Cardiac fibroblast (primary cell): ENCODE measurements around the gene ZNF664.

ENCODE experiments used
- DNase-seq, 2 donors: peaks; one replicate each; pipeline versions ENCODE4 v3.0.0 to v3.0.0-alpha.2; 2010; ENCODE audit warnings: low read depth in 2 of 2
- H3K4me3 ChIP-seq, 2 donors: replicated peaks in 1 of 2; 1 replicate in 1 of 2; 2 replicates in 1 of 2; pipeline ENCODE4 v1.5.1; 2011; ENCODE audit warnings: low read depth in 2 of 2, low read length in 2 of 2, mild to moderate bottlenecking in 2 of 2, moderate library complexity in 1 of 2
- CTCF ChIP-seq: IDR thresholded peaks from one replicate; pipeline ENCODE4 v1.5.1; 2011; ENCODE audit warnings: low read depth, mild to moderate bottlenecking, low read length, inconsistent platforms

Gene ZNF664

GRCh38 chr12:123997033-123997822 is 24.2 kb downstream of the ZNF664 start:
- no peak overlapping the region for H3K4me3 ChIP-seq
- no peak for TF ChIP-seq CTCF
- DNase-seq = no peak

- DNase-seq = no peak
- no peak overlapping the region for H3K4me3 ChIP-seq
- no peak for TF ChIP-seq CTCF
These were observed 24.9 kb downstream of the ZNF664 start for GRCh38 chr12:123997908-123998307.

- peak in 1 of 2 donors; percentile 44 for DNase-seq
- TF ChIP-seq CTCF = no peak
- H3K4me3 ChIP-seq = no peak overlapping the region
These were observed 25.5 kb downstream of the ZNF664 start for GRCh38 chr12:123998344-123998990.

GRCh38 chr12:123998991-123999359 is 26.0 kb downstream of the ZNF664 start:
- no peak for TF ChIP-seq CTCF
- H3K4me3 ChIP-seq = no peak overlapping the region
- peak; percentile 40 to 46 for DNase-seq

- TF ChIP-seq CTCF = no peak
- no peak for DNase-seq
These were observed 27.1 kb downstream of the ZNF664 start for GRCh38 chr12:124000111-124000510.

GRCh38 chr12:124001343-124001742 is 28.3 kb downstream of the ZNF664 start:
- DNase-seq = no peak
- no peak for TF ChIP-seq CTCF

More at GRCh38 chr12:124000111-124000510, 27.1 kb downstream of the ZNF664 start:
- H3K4me3 ChIP-seq = no peak overlapping the region

More at GRCh38 chr12:124001343-124001742, 28.3 kb downstream of the ZNF664 start:
- no peak overlapping the region for H3K4me3 ChIP-seq
